ENCODE results near the gene CCDC195.

CCDC195 gene, protein sequence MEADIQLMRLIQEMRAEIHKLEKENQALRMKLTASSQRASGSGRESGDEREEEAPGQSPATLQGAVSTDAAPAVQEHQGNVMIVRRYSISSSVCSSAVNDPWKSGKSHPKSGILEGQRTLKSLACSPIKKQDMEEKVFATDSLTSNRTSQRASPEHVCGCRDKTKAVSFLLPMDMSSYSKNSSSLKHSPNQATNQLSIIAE

DNA sequence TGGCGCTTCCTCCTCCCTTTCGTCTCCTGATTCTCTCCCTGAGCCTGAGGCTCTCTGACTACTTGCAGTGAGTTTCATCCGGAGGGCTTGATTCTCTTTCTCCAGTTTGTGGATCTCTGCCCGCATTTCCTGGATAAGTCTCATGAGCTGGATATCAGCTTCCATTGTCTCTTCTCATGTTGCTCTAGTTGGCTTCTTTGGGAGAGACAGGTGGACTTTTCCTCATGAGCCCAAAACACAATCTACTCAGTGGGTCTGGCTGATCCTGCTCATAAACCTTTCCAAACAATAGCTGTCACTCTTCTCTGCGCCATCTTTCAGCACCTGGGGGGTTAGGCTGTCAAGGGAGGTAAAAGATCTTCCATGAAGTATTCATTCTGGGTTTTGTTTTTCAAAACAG lies at the start of gene CCDC195:
TSS of gene CCDC195 (minus strand) at position 165 of the 400 bp plus-strand sequence. CDS start at position 165, 0 bp downstream.
- no peaks in the 10 kb centered on the region for H3K36me3 Mint-ChIP-seq
- no peak for ATAC-seq (replicated peaks)

DNA sequence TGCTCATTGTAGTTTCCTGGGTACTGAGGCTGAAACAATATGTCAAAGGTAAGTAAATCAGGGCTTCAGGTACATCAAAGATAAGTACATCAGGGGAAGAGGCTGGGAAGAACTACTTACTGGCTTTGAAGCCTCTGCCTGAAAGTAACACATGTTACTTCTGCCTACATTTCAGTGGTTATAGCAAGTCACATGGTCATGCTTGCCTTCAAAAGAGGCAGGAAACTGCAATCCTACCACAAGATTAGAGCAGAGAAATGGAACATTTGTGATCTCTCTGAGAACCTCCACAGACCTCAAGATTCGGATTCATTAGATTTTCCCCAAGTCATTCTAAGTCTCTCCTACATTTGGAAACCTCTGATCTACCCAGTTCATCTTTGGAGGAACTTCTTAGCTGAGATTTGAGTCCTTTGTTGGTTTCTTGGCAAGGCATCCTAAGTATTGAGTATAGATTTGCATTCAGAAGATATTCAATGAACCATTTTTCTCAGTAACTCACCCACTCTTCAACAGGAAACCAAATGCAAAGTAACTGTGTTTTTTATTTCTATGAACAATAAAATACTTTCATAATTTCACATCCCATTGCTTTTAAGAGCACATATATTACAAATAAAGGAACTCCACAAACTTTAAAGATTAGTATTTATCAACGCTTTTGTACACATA lies 48.5 kb upstream of the CCDC195 start:
- no peak for DNase-seq
- Mint-ChIP-seq H3K27me3 (no peaks in the 10 kb centered on the region), H3K27ac (peak overlapping the region; percentile 95), H3K36me3 (peaks cover 84 to 92% of the 10 kb centered on the region in 2 donors), H3K4me3 (no peak overlapping the region), H3K4me1 (peaks cover 19 to 24% of the 10 kb centered on the region in 2 donors), H3K9me3 (peaks cover 13 to 15% of the 10 kb centered on the region in 2 donors)
- peak; percentile 66 to 70 for ATAC-seq (replicated peaks)

More for the DNA sequence above, at the start of gene CCDC195:
- Mint-ChIP-seq H3K4me3 (no peak within 1 kb of the TSS), H3K27ac (no peak within 1 kb of the TSS), H3K27me3 (peaks cover 8 to 20% of the 10 kb centered on the region in 2 donors), H3K4me1 (no peaks in the 10 kb centered on the region), H3K9me3 (peaks cover 3 to 5% of the 10 kb centered on the region in 2 donors)
- no peak for DNase-seq

DNA sequence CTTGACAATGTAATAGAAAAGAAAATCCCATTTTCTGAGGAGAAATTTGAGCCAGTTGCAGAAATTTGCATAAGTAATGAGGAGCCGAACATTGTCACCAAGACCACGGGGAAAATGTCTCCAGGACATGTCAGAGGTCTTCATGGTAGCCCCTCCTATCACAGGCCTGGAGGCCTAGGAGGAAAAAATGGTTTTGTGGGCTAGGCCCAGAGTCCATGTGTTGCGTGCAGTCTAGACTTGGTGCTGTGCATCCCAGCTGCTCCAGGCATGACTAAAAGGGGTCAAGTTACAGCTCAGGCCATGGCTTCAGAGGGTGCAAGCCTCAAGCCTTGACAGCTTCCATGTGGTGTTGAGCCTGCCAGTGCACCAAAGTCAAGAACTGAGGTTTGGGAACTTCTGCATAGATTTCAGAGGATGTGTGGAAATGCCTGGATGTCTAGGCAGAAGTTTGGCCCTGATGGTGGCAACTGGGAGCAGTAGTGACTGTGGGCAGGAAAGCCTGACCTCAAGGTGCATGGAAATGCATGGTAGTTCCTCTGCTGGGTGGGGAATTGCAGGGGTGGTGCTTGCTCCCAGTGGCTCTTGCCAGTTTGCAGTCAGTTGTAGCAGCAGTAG lies 41.9 kb upstream of the CCDC195 start:
- DNase-seq (no peak), ATAC-seq (replicated peaks) (peak in 1 of 2 donors; percentile 9)
- peaks cover 4 to 6% of the 10 kb centered on the region in 2 donors for H3K4me1 Mint-ChIP-seq
- no peaks in the 10 kb centered on the region for H3K27me3 Mint-ChIP-seq
- peak overlapping the region in 1 of 2 donors; percentile 41 for H3K4me3 Mint-ChIP-seq
- peaks cover 60 to 63% of the 10 kb centered on the region in 2 donors for H3K36me3 Mint-ChIP-seq
- H3K9me3 Mint-ChIP-seq: peaks cover 34 to 36% of the 10 kb centered on the region in 2 donors
- peak overlapping the region; percentile 68 for H3K27ac Mint-ChIP-seq

DNA sequence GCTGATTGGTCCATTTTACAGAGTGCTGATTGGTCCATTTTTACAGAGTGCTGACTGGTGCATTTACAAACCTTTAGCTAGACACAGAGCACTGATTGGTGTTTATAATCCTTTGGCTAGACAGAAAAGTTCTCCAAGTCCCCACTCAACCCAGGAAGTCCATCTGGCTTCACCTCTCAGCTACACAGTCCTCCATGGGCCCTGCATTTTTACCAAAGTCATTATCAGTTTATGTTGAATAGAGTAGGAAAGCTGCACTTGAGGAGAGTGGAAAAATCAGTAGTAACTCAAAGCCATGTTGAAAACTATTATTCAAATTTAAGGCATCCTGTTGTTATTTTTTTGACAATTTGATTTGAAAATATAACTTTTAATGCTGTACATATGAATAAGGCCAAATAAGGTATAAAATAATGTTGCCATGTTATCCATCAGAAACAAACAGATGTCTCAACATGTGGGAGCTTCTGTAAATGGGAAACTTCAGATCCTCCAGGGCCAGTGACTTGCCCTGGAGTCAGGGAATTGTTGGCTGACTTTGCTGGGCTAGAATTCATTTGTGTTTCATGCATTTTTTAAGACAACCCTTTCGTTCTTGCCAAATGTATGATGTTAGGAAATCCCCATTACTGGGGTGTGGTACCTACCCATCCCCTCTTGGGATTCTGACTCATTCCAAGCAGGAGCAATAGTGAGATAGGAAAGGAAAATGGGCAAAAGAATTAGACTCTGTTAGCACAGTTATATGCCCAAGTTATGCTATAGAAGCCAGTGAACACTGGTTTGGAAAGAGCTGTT lies 37.8 kb upstream of the CCDC195 start:
- ATAC-seq (replicated peaks) (no peak), DNase-seq (no peak)
- H3K4me1 Mint-ChIP-seq: peaks cover 9 to 13% of the 10 kb centered on the region in 2 donors

DNA sequence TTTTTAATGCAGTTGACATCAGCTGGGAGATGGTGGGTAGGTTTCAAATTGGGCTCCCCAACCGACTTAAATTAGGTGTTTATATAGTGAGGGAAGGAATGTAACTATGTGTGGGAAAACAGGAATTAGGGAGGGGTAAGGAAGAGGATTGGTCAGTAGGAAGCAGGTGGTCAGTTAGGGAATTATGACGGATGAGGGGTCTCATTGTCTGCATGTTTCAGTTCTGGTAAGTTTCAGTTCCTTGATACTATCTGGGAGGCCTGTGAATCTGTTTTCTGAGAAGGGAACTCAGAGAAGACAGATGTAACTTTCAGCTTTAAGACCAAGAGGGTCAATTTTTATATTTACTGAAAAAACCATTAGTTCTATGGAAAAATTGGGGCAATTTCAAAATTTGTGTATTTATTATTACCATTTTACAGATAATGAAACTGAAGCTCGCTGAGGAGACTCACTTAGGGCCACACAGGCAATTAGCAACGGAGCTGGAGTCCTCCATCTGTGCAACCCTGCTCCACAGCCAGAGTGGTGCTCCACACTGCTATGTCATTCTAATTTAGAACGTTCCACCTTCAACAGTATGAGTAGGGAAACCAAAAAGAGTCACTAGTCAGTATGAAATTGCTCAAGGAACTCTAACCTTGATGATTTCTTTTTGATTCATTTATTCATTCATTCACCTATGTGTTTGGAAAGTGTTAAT lies 36.0 kb upstream of the CCDC195 start:
- Mint-ChIP-seq H3K27me3 (no peaks in the 10 kb centered on the region), H3K36me3 (peaks cover 4 to 6% of the 10 kb centered on the region in 2 donors), H3K4me3 (peak overlapping the region in 1 of 2 donors; percentile 6), H3K4me1 (peaks cover 9 to 13% of the 10 kb centered on the region in 2 donors), H3K27ac (peak overlapping the region; percentile 22), H3K9me3 (peaks cover 1 to 5% of the 10 kb centered on the region in 2 donors)
- peak; percentile 75 to 78 for ATAC-seq (replicated peaks)
- DNase-seq: no peak

More for the DNA sequence above, 37.8 kb upstream of the CCDC195 start:
- Mint-ChIP-seq H3K9me3 (peaks cover 19 to 21% of the 10 kb centered on the region in 2 donors), H3K4me3 (no peak overlapping the region), H3K36me3 (peaks cover 22 to 24% of the 10 kb centered on the region in 2 donors), H3K27me3 (no peaks in the 10 kb centered on the region), H3K27ac (peak overlapping the region; percentile 37)

DNA sequence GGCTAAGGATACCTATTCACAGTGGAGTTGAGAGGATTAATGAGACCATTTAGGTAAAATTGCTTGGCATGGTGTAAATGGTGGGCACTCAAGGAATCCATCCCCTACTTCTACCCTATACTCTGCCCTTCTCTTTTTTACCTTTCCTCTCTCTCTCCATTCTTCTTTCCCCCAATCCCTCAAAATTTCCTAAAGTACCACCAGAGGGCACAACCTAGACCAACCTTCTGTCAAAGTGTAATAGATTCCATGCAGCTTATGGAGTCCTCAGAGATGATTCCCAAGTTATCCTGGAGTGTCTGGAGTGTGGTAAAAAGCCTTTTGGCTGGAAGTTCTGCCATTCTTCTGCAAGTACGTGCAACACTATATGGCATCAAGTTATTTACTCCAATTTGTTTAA lies 33.0 kb upstream of the CCDC195 start:
- Mint-ChIP-seq H3K4me3 (no peak overlapping the region), H3K27ac (no peak overlapping the region), H3K9me3 (peaks cover 0 to 3% of the 10 kb centered on the region in 2 donors), H3K36me3 (no peaks in the 10 kb centered on the region), H3K27me3 (no peaks in the 10 kb centered on the region), H3K4me1 (peaks cover 11 to 13% of the 10 kb centered on the region in 2 donors)
- no peak for ATAC-seq (replicated peaks)
- DNase-seq: no peak

DNA sequence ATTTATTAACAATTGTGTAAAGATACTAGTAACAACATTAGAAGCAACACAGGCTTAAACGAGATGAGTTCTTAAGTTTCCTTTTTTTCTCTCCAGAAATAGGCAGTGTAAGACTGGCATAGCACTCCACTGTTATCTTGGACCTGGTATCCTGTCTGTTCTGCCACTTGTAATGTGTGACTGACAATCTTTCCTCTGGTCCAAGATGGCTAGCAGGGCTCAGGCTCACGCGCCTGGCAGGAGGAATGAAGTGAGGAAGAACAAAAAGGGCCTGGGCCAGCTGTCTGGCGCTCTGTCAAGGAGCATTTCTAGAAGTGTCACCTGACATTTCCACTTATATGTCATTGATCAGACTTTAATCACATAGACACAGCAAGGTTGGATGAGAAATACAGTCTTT lies 31.6 kb upstream of the CCDC195 start:
- Mint-ChIP-seq H3K4me1 (peaks cover 12 to 19% of the 10 kb centered on the region in 2 donors), H3K36me3 (peaks cover under 1% of the 10 kb centered on the region in 2 donors), H3K9me3 (peaks cover 0 to 1% of the 10 kb centered on the region in 2 donors), H3K27ac (no peak overlapping the region), H3K27me3 (no peaks in the 10 kb centered on the region), H3K4me3 (no peak overlapping the region)
- ATAC-seq (replicated peaks): no peak
- DNase-seq: no peak

DNA sequence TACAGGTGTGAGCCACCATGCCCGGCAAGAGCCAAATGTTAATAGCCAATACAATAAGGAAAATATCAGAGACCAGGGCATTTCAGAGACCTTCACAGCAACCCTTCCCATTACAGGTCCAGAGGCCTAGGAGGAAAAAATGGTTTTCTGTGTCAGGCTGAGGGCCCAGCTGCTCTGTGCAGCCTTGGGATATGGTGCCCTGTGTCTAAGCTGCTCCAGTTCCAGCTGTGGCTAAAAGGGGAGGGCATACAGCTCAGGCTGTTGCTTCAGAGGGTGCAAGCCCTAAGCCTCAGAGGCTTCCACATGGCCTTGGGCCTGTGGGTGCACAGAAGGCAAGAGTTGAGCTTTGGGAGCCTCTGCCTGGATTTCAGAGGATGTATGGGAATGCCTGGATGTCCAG lies 20.1 kb upstream of the CCDC195 start:
- Mint-ChIP-seq H3K4me3 (no peak overlapping the region), H3K36me3 (peaks cover 11 to 24% of the 10 kb centered on the region in 2 donors), H3K4me1 (peaks cover 10% of the 10 kb centered on the region in 2 donors), H3K27me3 (no peaks in the 10 kb centered on the region), H3K9me3 (peaks cover 22 to 25% of the 10 kb centered on the region in 2 donors), H3K27ac (no peak overlapping the region)
- no peak for DNase-seq
- no peak for ATAC-seq (replicated peaks)

DNA sequence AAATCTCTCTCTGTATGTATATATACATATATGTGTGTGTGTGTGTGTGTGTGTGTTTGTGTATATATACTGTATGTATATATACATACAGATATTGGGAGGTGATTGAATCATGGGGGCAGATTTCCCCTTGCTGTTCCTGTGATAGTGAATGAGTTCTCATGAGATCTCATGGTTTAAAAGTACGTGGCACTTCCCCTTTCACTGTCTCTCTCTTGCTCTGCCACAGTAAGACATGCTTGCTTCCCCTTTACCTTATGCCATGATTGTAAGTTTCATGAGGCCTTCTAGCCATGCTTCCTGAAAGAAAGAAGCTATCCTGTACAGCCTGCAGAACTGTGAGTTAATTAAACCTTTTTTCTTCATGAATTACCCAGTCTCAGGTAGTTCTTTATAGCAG lies 18.8 kb upstream of the CCDC195 start:
- peak; percentile 78 to 82 for ATAC-seq (replicated peaks)
- no peak overlapping the region for H3K4me3 Mint-ChIP-seq
- H3K27me3 Mint-ChIP-seq: peaks cover 0 to 6% of the 10 kb centered on the region in 2 donors
- H3K27ac Mint-ChIP-seq: no peak overlapping the region
- peaks cover 11 to 24% of the 10 kb centered on the region in 2 donors for H3K36me3 Mint-ChIP-seq
- DNase-seq: no peak
- H3K9me3 Mint-ChIP-seq: peaks cover 22 to 25% of the 10 kb centered on the region in 2 donors
- peaks cover 10% of the 10 kb centered on the region in 2 donors for H3K4me1 Mint-ChIP-seq

DNA sequence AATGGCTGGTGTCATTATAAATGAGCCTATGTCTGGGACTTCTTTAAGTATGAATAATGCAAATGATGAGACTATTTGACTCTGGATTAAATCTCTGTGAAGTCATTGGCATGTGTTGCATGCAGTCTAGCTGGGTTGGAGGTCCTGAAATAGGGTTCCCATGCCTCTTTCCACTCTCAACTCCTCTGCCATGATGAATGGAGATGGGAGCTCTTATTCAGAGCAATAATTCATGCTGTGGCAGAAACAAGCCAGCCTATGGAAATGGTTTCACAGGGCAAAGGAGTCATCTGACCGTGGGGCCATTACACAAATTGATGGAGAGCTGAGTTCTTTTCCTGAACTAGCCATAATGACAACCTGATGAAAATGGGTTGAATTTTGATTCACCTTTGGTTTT lies 15.5 kb upstream of the CCDC195 start:
- no peak for ATAC-seq (replicated peaks)
- H3K36me3 Mint-ChIP-seq: peaks cover 4 to 22% of the 10 kb centered on the region in 2 donors
- DNase-seq: no peak
- H3K27ac Mint-ChIP-seq: no peak overlapping the region
- peaks cover 4 to 12% of the 10 kb centered on the region in 2 donors for H3K27me3 Mint-ChIP-seq
- peaks cover 3 to 4% of the 10 kb centered on the region in 2 donors for H3K4me1 Mint-ChIP-seq
- no peak overlapping the region for H3K4me3 Mint-ChIP-seq
- H3K9me3 Mint-ChIP-seq: peaks cover 25 to 30% of the 10 kb centered on the region in 2 donors

DNA sequence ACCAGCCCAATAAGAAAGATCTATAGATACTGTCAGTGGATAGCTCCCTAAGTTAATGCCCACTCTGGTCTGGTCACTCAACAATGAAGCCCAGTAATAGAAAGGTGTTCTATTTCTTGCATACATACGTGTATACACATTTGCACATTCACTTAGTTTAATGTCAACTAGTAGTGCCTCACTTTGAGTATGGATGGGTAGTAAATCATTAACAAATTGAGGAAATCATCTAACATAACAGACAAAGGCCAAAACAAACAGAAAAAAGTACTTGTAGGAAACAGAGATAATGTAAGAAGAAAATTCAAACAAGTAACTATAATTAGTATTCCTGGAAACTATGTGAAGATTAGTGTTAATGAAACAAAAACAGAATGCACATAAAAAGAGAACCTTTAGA lies 13.3 kb upstream of the CCDC195 start:
- Mint-ChIP-seq H3K4me3 (no peak overlapping the region), H3K27me3 (peaks cover 4 to 12% of the 10 kb centered on the region in 2 donors)

DNA sequence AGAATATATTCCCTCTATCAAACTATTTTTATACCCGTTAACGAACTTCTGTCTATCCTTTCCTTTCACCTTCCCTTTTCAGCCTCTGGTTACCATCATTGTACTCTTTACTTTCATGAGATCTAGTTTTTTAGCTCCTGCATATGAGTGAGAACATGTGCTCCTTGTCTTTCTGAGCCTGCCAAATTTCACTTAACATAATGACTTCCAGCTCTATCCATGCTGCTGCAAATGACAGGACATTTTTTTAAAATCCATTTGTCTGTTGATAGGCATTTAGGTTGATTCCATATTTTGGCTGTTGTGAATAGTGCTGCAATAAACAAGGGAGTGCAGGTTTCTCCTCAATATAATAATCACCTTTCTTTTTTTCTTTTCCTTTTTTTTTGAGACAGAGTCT lies 8.2 kb upstream of the CCDC195 start:
- H3K9me3 Mint-ChIP-seq: peaks cover 11 to 14% of the 10 kb centered on the region in 2 donors
- DNase-seq (no peak), ATAC-seq (replicated peaks) (no peak)
- peaks cover 2 to 6% of the 10 kb centered on the region in 2 donors for H3K27me3 Mint-ChIP-seq
- H3K36me3 Mint-ChIP-seq: peaks cover 0 to 11% of the 10 kb centered on the region in 2 donors
- no peak overlapping the region for H3K27ac Mint-ChIP-seq
- peaks cover 0 to 8% of the 10 kb centered on the region in 2 donors for H3K4me1 Mint-ChIP-seq
- no peak overlapping the region for H3K4me3 Mint-ChIP-seq

More for the DNA sequence above, 13.3 kb upstream of the CCDC195 start:
- no peak for DNase-seq
- Mint-ChIP-seq H3K36me3 (peaks cover 0 to 11% of the 10 kb centered on the region in 2 donors), H3K9me3 (peaks cover 11 to 17% of the 10 kb centered on the region in 2 donors), H3K4me1 (peaks cover 0 to 2% of the 10 kb centered on the region in 2 donors), H3K27ac (no peak overlapping the region)
- no peak for ATAC-seq (replicated peaks)

DNA sequence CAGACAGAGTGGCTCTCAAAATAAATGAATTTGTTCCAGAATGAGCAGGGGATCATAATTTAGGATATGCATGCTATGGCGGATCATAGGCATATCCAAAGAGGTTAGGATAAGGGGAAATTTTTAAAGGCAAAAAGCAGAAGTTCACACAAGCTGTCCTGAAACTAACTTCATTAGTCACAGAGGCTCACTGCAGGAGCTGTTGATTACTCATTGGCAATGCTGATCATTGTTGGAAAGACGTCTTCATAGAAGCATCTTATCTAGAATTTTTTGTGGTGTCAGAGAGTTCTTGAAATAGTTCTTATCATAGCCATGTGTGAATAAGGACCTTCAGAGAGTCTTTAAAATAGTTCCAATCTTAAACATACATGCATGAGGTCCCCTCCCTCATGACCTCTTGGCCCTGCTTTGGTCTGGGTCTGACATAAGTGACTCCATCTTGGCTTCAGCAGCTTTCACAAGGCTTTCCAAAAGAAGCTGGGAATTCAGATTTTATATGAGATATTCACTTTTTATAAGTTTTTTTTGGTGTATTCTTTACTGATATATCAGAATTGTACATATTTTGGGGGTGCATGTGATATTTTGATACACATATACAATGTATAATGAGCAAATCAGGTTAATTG lies 7.5 kb upstream of the CCDC195 start:
- H3K27me3 Mint-ChIP-seq: peaks cover 0 to 6% of the 10 kb centered on the region in 2 donors
- no peak overlapping the region for H3K4me3 Mint-ChIP-seq
- peaks cover 0 to 11% of the 10 kb centered on the region in 2 donors for H3K36me3 Mint-ChIP-seq
- H3K27ac Mint-ChIP-seq: no peak overlapping the region
- peaks cover 0 to 8% of the 10 kb centered on the region in 2 donors for H3K4me1 Mint-ChIP-seq
- peaks cover 10 to 11% of the 10 kb centered on the region in 2 donors for H3K9me3 Mint-ChIP-seq
- DNase-seq: no peak
- ATAC-seq (replicated peaks): peak; percentile 57 to 90
